DOHH2 (cell line): ENCODE measurements around the gene WSCD2.

Source experiments
- EZH2phosphoT487 ChIP-seq: fragments of 200-600 bp; sonication (generic); IDR thresholded peaks from 2 replicates; pipeline ENCODE4 v1.6.1; 2017; ENCODE audit warnings: borderline replicate concordance, mild to moderate bottlenecking, antibody characterized with exemption, low read length, moderate library complexity, mixed read lengths
- TF ChIP-seq, protein P1 (sequence below): fragments of 200-600 bp; sonication (generic); IDR thresholded peaks from one replicate; pipeline ENCODE4 v1.5.1; 2014; ENCODE audit warnings: antibody characterized with exemption, mild to moderate bottlenecking, low read depth, low read length; ENCODE audit not compliant: poor library complexity, severe bottlenecking

GRCh38 chr12:108239378-108239777 lies 110.3 kb downstream of the WSCD2 start:
- no peak for TF ChIP-seq EZH2phosphoT487
- TF ChIP-seq, protein P1, sequence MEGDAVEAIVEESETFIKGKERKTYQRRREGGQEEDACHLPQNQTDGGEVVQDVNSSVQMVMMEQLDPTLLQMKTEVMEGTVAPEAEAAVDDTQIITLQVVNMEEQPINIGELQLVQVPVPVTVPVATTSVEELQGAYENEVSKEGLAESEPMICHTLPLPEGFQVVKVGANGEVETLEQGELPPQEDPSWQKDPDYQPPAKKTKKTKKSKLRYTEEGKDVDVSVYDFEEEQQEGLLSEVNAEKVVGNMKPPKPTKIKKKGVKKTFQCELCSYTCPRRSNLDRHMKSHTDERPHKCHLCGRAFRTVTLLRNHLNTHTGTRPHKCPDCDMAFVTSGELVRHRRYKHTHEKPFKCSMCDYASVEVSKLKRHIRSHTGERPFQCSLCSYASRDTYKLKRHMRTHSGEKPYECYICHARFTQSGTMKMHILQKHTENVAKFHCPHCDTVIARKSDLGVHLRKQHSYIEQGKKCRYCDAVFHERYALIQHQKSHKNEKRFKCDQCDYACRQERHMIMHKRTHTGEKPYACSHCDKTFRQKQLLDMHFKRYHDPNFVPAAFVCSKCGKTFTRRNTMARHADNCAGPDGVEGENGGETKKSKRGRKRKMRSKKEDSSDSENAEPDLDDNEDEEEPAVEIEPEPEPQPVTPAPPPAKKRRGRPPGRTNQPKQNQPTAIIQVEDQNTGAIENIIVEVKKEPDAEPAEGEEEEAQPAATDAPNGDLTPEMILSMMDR, result no peak
